NCI-H1694 treated with DMSO at 0.1 percent for 48 hours (cell line): Measurements from ENCODE around the gene PNPO.

Experiments used
- DNase-seq: peaks from one replicate; lab custom pipeline; 2025; lab: John Stamatoyannopoulos, UW

PNPO gene

DNA sequence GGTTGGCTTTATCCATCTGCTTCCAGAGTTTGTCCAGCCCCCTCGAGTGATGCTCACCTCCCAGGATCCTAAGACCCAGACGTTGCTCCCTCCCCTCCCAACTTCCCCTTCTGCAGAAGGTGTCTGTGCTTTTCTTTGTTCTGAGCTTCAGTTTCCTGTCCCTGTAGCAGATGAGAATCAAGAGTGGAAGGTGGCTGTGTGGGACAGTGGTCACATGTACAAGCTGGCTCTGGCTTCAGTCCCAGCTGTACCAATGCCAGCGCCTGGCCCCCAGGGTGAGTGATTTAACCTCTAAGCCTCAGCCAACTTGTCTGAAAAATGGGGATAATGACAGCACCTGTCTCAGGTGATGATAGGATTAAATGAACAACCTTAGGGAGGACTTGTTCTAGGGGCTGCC is 8.6 kb downstream of the PNPO start:
- DNase-seq, result no peak

DNA sequence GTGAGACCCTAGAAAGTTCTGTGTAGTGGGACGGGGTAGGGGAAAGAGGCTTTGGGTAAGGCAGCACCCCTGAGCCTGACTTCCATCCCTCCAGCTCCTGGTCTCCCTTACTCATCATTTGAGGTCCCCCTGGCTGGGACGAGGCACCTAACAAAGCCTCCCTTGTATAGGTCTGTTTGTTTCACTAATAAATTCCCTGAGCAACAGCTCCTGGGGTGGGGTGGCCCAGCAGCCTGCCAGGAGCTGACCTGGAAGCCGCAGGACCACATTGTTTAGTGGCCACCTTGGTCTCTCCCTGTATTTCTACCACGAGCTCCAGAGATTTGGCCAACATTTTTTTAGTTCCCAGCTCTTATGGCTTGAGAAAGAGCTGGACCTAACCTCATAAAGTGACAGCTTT is 9.1 kb downstream of the PNPO start:
- no peak for DNase-seq

DNA sequence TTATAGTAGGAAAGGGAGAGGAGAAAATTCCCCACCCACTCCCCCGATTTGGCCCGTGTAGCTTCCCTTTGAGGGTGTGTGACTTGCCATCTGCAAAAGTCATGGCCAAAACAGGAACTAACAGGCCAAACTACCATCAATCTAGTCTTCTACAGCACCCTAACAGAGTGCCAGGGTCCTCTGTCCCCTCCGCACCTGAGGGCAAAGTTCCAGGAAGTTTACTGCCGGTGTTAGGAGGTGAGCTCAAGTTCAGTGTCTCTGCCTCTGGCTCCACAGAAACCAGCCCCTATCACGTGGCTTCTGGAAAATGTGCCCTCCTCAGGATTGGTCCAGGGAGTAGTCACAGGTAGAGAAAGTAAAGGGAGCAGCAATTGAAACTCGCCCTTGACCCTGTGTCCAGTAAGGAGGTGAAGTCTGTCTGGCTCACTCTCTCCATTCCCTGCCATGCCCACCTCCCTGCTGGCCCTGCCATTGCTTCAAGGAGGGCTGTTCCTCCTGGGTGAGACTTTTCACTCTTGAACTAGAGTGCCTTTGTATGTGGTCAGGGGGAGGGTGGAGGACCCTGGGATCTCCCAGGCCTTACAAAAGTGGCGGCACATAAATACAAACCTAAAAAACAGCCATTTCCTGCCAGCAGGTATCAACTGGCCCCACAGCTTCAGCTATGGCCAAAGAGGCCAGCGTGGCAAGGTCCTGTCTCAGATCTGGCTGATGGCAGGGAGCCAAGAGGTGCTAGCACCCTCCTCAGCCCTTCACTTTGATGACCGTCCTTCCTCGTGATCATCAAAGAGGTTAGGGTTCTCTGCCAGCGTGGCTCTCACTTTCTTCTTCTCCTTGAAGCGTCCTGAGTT is 11.0 kb downstream of the PNPO start:
- no peak for DNase-seq

GRCh38 chr17:47953909-47954308 is 12.5 kb downstream of the PNPO start:
- DNase-seq, result no peak

DNA sequence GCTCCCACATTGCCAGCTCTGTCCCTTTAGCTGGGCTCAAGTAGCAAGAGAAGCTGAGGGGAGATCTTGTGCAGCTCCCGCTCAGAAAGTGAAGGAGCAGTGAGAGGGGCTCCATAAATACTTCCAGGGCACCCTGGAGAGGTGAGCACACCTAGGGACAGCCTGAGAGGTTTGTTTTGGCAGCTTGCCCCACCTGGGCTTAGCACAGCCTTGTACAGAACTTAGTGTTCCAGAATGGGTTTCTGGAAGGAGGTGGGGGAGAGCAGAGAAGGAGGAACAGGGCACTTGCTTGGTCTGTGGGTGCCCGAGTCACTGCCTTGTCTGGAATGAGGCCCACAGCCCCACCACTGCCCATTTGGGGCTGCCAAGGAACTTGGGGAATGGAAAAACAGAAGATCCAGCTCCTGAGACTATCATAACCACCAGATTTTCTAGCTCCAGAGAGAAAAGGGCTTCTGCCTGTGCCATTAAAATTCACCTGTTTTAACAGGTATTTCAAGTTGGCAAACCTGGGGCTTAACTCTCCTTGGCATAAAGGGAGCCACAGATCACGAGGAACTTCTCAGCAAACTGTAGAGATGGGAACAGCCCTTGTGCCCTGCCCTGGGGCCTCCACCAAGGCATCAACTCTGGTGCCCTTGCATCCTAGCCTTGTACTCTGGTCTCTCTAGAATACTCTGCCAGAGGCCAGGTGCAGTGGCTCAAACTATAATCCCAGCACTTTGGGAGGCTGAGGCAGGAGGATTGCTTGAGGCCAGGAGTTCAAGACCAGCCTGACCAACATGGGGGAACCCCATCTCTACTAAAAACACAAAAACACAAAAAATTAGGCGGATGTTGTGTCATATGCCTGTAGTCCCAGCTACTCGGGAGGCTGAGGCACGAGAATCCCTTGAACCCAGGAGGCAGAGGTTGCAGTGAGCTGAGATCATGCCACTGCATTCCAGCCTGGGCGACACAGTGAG is 14.4 kb downstream of the PNPO start:
- no peak for DNase-seq

GRCh38 chr17:47956791-47957590 is 15.6 kb downstream of the PNPO start:
- no peak for DNase-seq

- no peak for DNase-seq
Measured at GRCh38 chr17:47957591-47958490, 16.5 kb downstream of the PNPO start, which contains the start of gene PRR15L. Gene PRR15L (minus strand): TSS chr17:47957883. CDS start chr17:47953234, 4,649 bp downstream.

DNA sequence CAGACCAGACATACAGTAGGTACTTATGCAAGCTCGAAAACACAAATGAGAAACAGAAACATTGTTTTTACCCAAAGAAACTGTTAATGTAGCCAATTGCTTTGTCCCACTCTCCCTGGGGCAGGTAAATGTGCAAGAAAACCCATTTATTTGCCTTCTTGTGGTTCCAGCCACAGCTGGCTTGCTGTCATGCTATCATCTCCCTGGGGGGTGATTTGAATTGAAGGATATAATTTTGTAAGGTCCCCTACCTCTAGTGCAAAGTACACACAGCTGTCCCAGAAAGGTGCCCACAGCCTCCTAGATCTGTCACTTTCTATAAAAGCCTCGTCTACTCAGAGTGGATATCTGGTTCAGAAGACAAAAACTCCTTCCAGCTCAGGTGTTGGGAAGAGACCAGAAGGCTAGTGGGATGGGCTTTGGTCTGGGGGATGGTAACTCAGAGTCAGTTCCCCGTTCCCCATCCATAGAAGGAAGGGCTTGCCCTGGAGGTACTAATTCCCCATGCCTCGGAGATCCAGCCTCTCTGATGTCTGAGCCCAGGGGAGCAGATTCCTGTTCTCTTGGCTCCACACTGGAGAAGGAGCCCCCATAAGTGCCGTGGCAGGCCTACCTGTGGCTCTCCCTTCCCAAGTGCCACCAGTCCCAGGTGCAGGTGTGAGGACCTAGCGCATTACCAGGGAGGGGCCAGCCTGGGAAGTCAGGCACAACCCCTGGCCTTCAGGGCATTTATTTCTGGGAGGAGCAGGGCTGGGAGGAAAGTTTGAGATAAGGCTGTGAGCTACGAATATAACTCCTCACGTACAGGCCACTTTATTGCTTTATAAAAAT is 18.7 kb downstream of the PNPO start:
- no peak for DNase-seq

DNA sequence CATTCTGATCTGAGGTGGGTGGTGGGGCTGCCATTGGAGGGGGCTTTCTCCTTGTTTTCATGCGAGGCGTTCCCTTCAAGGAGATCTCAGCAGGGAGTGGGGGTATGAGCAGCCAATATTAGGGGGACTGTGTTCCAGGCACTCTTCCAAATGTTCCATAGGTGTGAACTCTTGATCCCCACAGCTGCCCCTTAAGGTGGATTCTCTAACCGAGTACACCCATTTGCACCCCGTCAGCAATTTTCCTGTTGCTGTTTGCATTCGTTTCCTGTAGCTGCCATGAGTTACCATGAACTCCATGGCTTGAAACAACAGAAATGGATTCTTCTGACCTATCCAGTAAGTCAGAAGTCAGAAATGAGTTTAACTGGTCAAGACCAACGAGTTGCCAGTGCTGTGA is 20.0 kb downstream of the PNPO start:
- no peak for DNase-seq

- no peak for DNase-seq
Measured at GRCh38 chr17:47962901-47963300, 21.5 kb downstream of the PNPO start.

GRCh38 chr17:47964856-47965255 is 23.5 kb downstream of the PNPO start:
- DNase-seq, result no peak

DNA sequence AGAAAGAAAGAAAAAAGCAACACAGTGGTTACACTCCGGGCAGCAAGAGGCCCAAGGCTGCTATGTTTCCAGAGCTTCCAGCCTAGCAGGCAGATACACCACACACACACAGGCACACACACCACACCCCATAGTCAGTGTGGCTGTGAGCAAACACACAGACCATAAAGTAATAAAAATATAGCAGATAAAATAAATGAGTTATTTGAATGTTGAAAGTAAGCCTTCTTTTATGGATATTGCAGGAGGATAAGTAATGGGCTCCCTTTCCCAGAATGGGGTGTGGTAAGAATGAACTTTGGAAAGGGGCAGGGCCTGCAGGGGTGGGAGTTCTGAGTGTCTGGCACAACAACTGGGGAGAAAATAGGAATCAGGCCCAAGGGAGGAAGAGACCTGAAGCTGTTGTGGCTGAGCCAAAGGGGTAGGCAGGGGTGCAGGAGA is 24.7 kb downstream of the PNPO start:
- DNase-seq, result no peak

GRCh38 chr17:47967607-47968252 is 26.4 kb downstream of the PNPO start:
- DNase-seq, result no peak

- DNase-seq, result no peak
Measured at GRCh38 chr17:47968836-47969235, 27.5 kb downstream of the PNPO start.

GRCh38 chr17:47969930-47970724 is 28.8 kb downstream of the PNPO start:
- DNase-seq, result no peak

DNA sequence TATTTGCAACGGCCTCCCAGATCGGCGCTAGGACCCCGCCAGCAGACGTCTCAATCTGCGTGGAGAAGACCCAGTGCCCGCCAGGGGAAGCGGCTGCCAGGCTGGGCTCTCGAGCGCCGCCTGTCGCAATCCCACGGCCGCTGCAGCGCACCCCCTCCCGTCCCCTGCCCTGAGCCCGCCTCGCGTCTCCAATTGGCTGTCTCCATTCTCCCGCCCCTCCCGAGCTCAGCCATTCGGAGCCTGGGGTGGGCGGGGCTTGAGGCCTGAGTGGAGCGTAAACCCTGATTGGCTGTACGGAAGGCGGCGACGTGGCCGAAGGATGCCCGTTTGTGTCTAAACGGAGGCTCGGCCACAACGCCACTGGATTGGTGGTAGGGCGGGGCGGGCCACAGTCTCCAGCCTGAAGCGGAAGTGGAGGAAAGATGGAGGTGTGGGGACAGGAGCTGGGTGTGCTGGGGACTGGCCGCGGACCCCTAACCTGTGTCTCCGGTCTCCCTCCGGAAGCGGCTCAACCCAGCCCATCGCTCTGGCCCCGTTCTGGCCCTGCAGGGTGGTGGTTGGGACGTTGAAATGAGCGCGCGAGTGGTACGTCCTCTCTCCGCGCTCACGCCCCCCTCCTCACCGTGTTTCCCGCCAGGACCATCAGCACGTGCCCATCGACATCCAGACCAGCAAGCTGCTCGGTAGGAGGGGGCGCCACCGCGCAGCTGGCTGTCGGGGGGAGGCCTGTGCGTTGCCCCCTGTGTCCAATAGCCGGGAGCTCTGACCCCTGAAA is 29.5 kb downstream of the PNPO start, which contains the start of gene CDK5RAP3:
Gene CDK5RAP3, plus strand, starts transcription at position 389 of the 775 bp plus-strand sequence. Its CDS starts 34 bp downstream, at position 423.
- peak; percentile 99 for DNase-seq

- peak; percentile 71 for DNase-seq
Measured at GRCh38 chr17:47973541-47973940, 32.2 kb downstream of the PNPO start.
